GM12878 (cell line): ENCODE results near the gene NTN3. TPM values are rescaled to one million over a fixed set of nuclear protein-coding genes. Genes with fewer than 3 reads are reported as not detected.

Experiments
- ATAC-seq: fragments of 200-7000 bp; cut with Tn5 transposase; 3 replicates; pipeline ENCODE4 v1.9.1; 2020; ENCODE audit warnings: mild to moderate bottlenecking, moderate library complexity
- BruUV-seq: library from RNA; stranded (reverse); fragments of 400-500 nt; replicated peaks from 2 replicates; lab custom pipeline; 2021; lab: Mats Ljungman, UMichigan
- CTCF ChIA-PET: fragments of 300-600 bp; sonication (Branson Sonifier 250); formaldehyde crosslinking; extraction: SDS; loops from one replicate; lab custom pipeline; 2021; ENCODE audit warnings: inconsistent platforms; lab: Yijun Ruan, JAX
- POLR2A ChIA-PET: fragments of 350-600 bp; formaldehyde crosslinking; extraction: SDS; loops from one replicate; lab custom pipeline; 2021; ENCODE audit warnings: inconsistent platforms; lab: Charles Lee
- RAD21 ChIA-PET: fragments of 300-600 bp; sonication (Branson Sonifier 250); formaldehyde crosslinking; loops from one replicate; lab custom pipeline; 2023; ENCODE audit warnings: antibody characterized with exemption; ENCODE audit not compliant: unreplicated experiment; lab: Charles Lee
- SMC1A ChIA-PET: fragments of 300-600 bp; sonication (Branson Sonifier 250); formaldehyde crosslinking; loops from one replicate; lab custom pipeline; 2023; ENCODE audit not compliant: unreplicated experiment, uncharacterized antibody; lab: Charles Lee
- DNase-seq: peaks from one replicate; pipeline ENCODE4 v3.0.0-alpha.2; 2011; ENCODE audit warnings: low read depth, low spot score
- FAIRE-seq: peaks from 3 replicates; lab custom pipeline; 2011; peaks lifted over from hg19 to GRCh38; lab: Jason Lieb, UNC
- H2AFZ ChIP-seq: 2 replicates; pipeline ENCODE4 v1.6.0; 2011; ENCODE audit warnings: low read depth, low read length, control low read depth; ENCODE audit not compliant: control insufficient read depth
- H3K27ac ChIP-seq: 2 replicates; pipeline ENCODE4 v1.5.1; 2011; ENCODE audit warnings: control low read depth; ENCODE audit not compliant: control insufficient read depth, insufficient read depth
- H3K27me3 ChIP-seq, 2 experiments: replicated peaks in 1 of 2; 2 replicates each; pipeline versions ENCODE4 v1.6.0 to v1.6.1; 2011; ENCODE audit warnings: low read length in 1 of 2; ENCODE audit not compliant: control insufficient read depth in 2 of 2, insufficient read depth in 2 of 2
- H3K36me3 ChIP-seq, 2 experiments: 2 replicates each; pipeline ENCODE4 v1.5.1; 2011; ENCODE audit warnings: low read length in 1 of 2; ENCODE audit not compliant: control insufficient read depth in 2 of 2, insufficient read depth in 2 of 2
- H3K4me1 ChIP-seq: 2 replicates; pipeline ENCODE4 v1.6.1; 2011; ENCODE audit warnings: mild to moderate bottlenecking, low read length, moderate library complexity, mixed read lengths; ENCODE audit not compliant: control insufficient read depth, insufficient read depth
- H3K4me2 ChIP-seq: 2 replicates; pipeline ENCODE4 v1.6.0; 2011; ENCODE audit warnings: control low read depth; ENCODE audit not compliant: control insufficient read depth, insufficient read depth
- H3K4me3 ChIP-seq: fragments of 200-600 bp; sonication (generic); 2 replicates; pipeline ENCODE4 v1.5.1; 2016
- H3K79me2 ChIP-seq: 2 replicates; pipeline ENCODE4 v1.6.0; 2011; ENCODE audit warnings: low read length; ENCODE audit not compliant: control insufficient read depth, insufficient read depth
- H3K9ac ChIP-seq: 2 replicates; pipeline ENCODE4 v1.8.0; 2011; ENCODE audit warnings: low read length, control low read depth, mixed read lengths; ENCODE audit not compliant: control insufficient read depth, insufficient read depth
- H3K9me3 ChIP-seq: replicated peaks from 3 replicates; pipeline ENCODE4 v1.5.1; 2011; ENCODE audit warnings: mild to moderate bottlenecking, low read length; ENCODE audit not compliant: control insufficient read depth, insufficient read depth
- H4K20me1 ChIP-seq: 2 replicates; pipeline ENCODE4 v1.6.0; 2011; ENCODE audit not compliant: control insufficient read depth, insufficient read depth
- CHD4 ChIP-seq: fragments of 200-600 bp; sonication (generic); IDR thresholded peaks from 2 replicates; pipeline ENCODE4 v1.6.1; 2016; ENCODE audit warnings: mild to moderate bottlenecking
- CTCF ChIP-seq, 3 experiments: IDR thresholded peaks in 2 of 3; conservative IDR thresholded peaks in 1 of 3; 2 replicates each; pipeline ENCODE4 v1.5.1; 2011; ENCODE audit warnings: low read depth in 3 of 3, low read length in 3 of 3, mild to moderate bottlenecking in 3 of 3, control low read depth in 2 of 3, moderate library complexity in 2 of 3, inconsistent platforms in 1 of 3, mixed read lengths in 1 of 3; ENCODE audit not compliant: control insufficient read depth in 2 of 3, insufficient read depth in 1 of 3; ENCODE audit errors: extremely low read depth in 1 of 3
- NFYA ChIP-seq: IDR thresholded peaks from 2 replicates; pipeline ENCODE4 v1.6.1; 2011; ENCODE audit warnings: low read depth, mild to moderate bottlenecking, low read length, improper control_type of control experiment, borderline replicate concordance
- ZBED1 ChIP-seq: IDR thresholded peaks from 2 replicates; pipeline ENCODE4 v1.6.1; 2016; ENCODE audit warnings: borderline replicate concordance
- ZBTB33 ChIP-seq: fragments of 450-650 bp; IDR thresholded peaks from 2 replicates; pipeline ENCODE4 v1.6.1; 2017; ENCODE audit warnings: mild to moderate bottlenecking
- ZNF384 ChIP-seq: IDR thresholded peaks from 2 replicates; pipeline ENCODE4 v1.6.1; 2012; ENCODE audit warnings: low read depth, mild to moderate bottlenecking, low read length, improper control_type of control experiment, borderline replicate concordance
- WGBS: methylation state at CpG from one replicate; pipeline ENCODE4 v1.1.6; 2016; ENCODE audit warnings: low lambda C conversion rate; ENCODE audit not compliant: insufficient replicate concordance, insufficient coverage; ENCODE audit errors: missing lambda C conversion rate; 5-methylcytosine and 5-hydroxymethylcytosine counted together
- in situ Hi-C: fragments of 300-500 bp; cut with MboI; formaldehyde crosslinking; loops from 9 replicates; pipeline ENCODE4 v1.14.3; 2018; ENCODE audit warnings: mixed read lengths
- intact Hi-C: fragments of 100-400 bp; cut with micrococcal nuclease; formaldehyde crosslinking; loops from one replicate; pipeline ENCODE4 v1.14.2; 2022; ENCODE audit not compliant: unreplicated experiment
- polyA plus RNA-seq, 11 experiments: library from polyadenylated mRNA; depleted of rRNA in 4 of 11; unstranded in 6 of 11; stranded (reverse) in 5 of 11; fragments of >200 nt; fragmentation: Nextera tagmentation in 4 of 11; fragmentation: Illumina TruSeq in 1 of 11; extraction: Ambion mirVana in 4 of 11; extraction: Trizol in 1 of 11; gene quantifications; 1 replicate in 1 of 11; 2 replicates in 10 of 11; pipeline versions ENCODE4 v1.2.1 to v1.2.3, GENCODE V29; 2011 to 2016; ENCODE audit warnings: inconsistent platforms in 2 of 11, missing spikeins in 2 of 11, low read depth in 1 of 11
- total RNA-seq, 4 experiments: library from RNA; depleted of rRNA in 3 of 4; stranded (reverse); fragments of >200 nt in 3 of 4; fragmentation: Illumina TruSeq in 1 of 4; extraction: Trizol in 1 of 4; gene quantifications; 2 replicates each; pipeline versions ENCODE4 v1.2.1 to v1.2.3, GENCODE V29; 2013 to 2021

NTN3 gene
- total and polyA plus RNA-seq, 10 of the 15 experiments (the other 5 are each of a cell fraction or from before 2014, with no cell fraction given), result 0.04 TPM; not detected in 9

GRCh38 chr16:2500430-2500917 is 29.4 kb downstream of the NTN3 start:
- no peak overlapping the region for H3K4me2 ChIP-seq
- H4K20me1 ChIP-seq, result no peaks in the 10 kb centered on the region
- RAD21 ChIA-PET, result interaction anchor here (1.1 to 2.0 kb wide), 6 partner anchors 9 to 306 kb away, joined by 3 to 16 read pairs (median 8); partner anchors contain the start of gene CCNF
- no peak for FAIRE-seq
- peak; percentile 17; the same call in 2 of the 3 replicates for ATAC-seq
- no peak overlapping the region for H3K4me3 ChIP-seq
- intact Hi-C loops, result loop anchor here (2.0 to 10.0 kb wide), 4 partner anchors 68 to 306 kb away; partner anchors contain the start of genes ABCA3 and RNPS1
- in situ Hi-C loops, result no loop called here
- CTCF ChIA-PET, result interaction anchor here (0.6 to 2.8 kb wide), 17 partner anchors 11 to 360 kb away, joined by 3 to 36 read pairs (median 5); partner anchors contain the start of genes ABCA3, CCNF, PDPK1 and TEDC2
- H3K27ac ChIP-seq, result no peak overlapping the region
- H3K36me3 ChIP-seq, result peaks cover 0 to 11% of the 10 kb centered on the region in 2 experiments; a peak in 2 of 4 replicates
- BruUV-seq, result no TSS peak
- no peak overlapping the region for H3K9ac ChIP-seq
- WGBS, result 88% methylated on average over 20 of the region's 20 CpGs
- H2AFZ ChIP-seq, result no peak overlapping the region
- SMC1A ChIA-PET, result interaction anchor here (1.5 to 2.5 kb wide), 2 partner anchors 14 to 70 kb away, joined by 3 to 17 read pairs; partner anchors contain the start of gene CCNF
- DNase-seq, result no peak
- POLR2A ChIA-PET, result interaction anchor here (1.5 kb wide), 1 partner anchor 32 kb away, joined by 7 read pairs; no protein-coding TSS in a partner anchor
- H3K27me3 ChIP-seq, result no peaks in the 10 kb centered on the region
- H3K4me1 ChIP-seq, result no peaks in the 10 kb centered on the region
- no peaks in the 10 kb centered on the region for H3K9me3 ChIP-seq
- no peaks in the 10 kb centered on the region for H3K79me2 ChIP-seq
- TF ChIP-seq NFYA (no peak), ZBED1 (no peak), ZBTB33 (peak; percentile 52; the same call in 1 of the 2 replicates), ZNF384 (no peak), CTCF (IDR thresholded peaks at IDR 0.05 in 2 of 3, conservative IDR thresholded peaks at IDR 0.05 in 1 of 3; ENCODE audit: control insufficient read depth in 2 of 3, extremely low read depth in 1 of 3, insufficient read depth in 1 of 3, low read depth in 3 of 3, low read length in 3 of 3) (0 out of 6 replicates have a peak, but pooled peaks of 1 of the 3 experiments have one; percentile 3), CHD4 (no peak)
